GM21529 (cell line): ENCODE measurements around the gene SULT1A2.
"Not testable (repeated sequence)": the region's sequence is repeated elsewhere in the genome, so short reads cannot be mapped to it uniquely, and the experiment has no call there.

Experiments used
- ATAC-seq: cut with Tn5 transposase; IDR thresholded peaks from one replicate; pipeline ENCODE4 v1.9.1; 2021; ENCODE audit not compliant: unreplicated experiment

The SULT1A2 gene

GRCh38 chr16:28609631-28610594 is 13.1 kb upstream of the SULT1A2 start, which contains the start of gene SULT1A1:
Gene SULT1A1 (minus strand): TSS chr16:28610044. CDS start chr16:28608855, 1,189 bp downstream.
- no peak for ATAC-seq

DNA sequence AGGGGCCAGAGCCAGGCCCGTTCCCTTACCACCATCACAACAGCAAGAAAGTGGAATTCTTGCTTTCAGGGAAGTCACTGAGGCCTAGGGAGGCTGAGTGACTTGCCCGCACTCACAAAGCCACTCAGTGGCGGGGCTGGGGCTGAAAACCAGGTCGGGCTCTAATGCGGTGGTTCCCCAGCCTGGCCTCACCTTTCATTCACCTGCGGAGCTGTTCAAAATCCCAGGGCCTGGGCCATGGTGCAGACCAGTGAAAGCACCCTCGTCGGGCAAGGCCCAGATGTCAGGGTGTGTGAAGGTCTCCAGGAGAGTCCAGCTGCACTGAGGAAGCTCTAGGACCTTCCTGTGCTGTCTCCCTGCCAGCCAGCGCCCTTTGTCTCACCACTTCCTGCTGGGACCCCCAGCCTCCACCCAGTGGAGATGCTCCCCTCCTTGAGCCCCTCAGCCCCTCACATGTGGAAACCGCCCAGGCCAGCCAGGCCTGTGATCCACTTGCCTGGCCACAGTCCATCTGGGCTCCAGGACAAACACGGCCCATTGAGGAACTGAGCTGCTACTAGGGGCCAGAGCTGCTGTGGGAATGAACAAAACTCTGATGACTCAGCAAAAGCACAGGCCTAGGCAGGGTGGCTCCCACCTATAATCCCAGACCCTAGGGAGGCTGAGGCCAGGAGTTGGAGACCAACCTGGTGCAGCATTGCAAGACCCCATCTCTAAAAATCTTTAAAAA is 12.2 kb upstream of the SULT1A2 start:
- ATAC-seq: not testable (repeated sequence)

GRCh38 chr16:28608496-28608808 is 11.6 kb upstream of the SULT1A2 start:
- ATAC-seq: not testable (repeated sequence)

GRCh38 chr16:28607681-28608495 is 11.0 kb upstream of the SULT1A2 start:
- not testable (repeated sequence) for ATAC-seq

GRCh38 chr16:28607116-28607623 is 10.3 kb upstream of the SULT1A2 start:
- no peak for ATAC-seq

DNA sequence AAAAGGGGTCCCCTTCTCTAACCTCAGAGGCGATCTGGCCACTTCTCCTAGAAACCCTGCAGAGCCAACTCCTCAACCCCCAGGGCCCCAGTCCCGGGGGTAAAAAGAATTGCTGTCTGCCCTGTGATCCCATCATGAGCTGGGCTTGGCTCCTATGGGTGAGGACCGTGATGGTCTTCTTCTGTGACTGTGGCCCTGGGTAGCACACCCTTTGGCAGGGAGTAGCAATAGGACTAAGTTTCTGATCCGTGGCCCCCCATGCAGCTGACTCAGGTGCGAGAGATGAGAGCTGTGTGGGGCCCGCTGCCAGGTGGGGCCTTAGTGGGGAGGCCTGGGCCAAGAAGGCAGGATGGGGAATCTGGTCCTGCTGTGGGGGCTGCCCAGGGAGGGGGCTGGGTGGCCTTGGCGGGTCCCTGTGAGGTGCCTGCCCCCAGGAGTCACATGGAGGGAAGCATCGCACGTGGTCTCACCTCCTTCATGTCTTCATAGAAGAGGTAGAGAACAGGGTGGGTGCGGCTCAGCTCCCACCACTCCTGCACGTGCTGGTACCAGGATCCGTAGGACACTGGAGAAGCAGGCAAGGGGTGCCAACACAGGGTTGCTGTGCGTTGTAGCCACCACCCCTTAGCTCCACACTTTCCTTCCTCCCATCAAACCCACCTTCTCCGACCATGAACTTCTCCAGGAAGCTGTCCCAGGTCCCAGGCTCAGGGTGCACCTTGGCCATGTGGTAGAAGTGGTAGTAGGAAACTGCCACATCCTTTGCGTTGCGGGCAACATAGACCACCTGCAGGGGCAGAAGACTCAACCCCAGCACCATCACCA is 9.7 kb upstream of the SULT1A2 start:
- no peak for ATAC-seq

DNA sequence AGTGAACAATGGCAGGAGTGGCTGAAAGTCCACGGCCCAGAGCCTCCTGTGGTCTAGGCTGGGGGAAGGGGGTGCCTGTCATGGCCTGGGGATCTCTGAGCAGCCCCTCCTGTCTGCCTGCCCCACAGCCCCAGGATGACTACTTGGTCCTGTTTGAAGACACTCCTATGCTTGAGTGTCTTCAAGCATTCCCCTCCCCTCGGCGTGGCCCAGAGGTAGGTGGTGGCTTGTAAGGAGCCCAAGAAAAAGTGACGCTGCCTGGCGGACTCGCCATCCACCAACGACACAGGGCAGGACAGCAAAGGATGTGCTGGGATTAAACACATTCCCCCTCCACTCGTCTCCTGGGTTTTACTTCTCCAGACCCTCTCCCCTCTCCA is 7.3 kb upstream of the SULT1A2 start:
- no peak for ATAC-seq

DNA sequence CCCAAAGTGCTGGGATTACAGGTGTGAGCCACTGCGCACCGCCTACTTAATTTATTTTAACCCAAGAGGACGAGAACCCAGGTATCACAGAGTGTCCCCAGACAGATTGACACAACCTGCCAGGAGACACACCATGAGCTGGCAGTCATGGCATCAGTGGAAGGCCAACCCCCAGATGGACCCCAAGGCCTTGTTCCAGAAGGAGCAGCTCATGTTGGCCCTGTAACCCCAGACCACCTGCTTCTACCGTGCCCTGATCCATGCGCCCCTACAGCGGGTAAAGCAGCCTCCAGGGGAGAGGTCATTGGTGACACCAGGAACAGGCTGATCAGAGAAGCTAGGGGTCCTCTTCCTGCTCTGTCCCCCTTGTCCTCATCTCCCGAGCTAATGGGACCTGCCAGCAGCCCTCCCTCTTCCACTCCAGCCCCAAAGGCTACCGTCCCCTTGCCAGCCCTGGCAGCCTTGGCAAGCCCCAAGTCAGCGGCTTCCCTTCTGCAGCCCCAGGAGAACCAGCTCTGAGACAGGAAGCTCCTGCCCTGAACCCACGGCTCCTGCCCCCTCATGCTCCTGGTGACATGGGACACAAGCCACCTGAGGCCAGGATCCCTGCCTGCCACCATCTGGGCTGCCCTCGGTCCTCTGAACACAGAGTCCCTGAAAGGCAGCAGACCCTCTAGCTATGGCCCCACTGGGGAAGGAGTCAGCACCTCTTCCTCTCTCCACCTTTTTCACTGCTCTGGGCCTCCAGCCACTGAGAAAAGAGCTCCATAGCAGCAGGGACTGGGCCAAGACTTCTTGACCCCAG is 6.7 kb upstream of the SULT1A2 start:
- no peak for ATAC-seq

GRCh38 chr16:28602529-28602928 is 5.7 kb upstream of the SULT1A2 start:
- no peak for ATAC-seq

DNA sequence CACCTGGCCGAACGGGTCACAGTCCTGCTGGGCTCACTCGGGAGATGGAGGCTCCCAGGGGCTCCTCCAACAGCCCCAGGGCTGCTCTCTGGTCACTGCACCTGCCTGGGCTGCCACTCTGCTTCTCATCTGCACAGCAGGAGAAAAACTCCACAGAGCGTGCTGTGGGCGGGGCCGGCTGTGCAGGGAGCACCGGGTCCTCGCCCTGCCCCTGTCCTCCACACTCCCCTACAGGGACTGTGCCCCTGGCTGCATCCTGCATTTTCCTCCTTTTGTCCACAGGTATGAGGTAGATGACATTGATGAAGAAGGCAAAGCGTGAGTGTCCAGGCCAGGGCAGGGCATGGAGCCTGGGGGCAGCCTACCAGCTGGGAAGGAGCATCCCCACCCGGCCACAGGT is 5.2 kb upstream of the SULT1A2 start:
- not testable (repeated sequence) for ATAC-seq

DNA sequence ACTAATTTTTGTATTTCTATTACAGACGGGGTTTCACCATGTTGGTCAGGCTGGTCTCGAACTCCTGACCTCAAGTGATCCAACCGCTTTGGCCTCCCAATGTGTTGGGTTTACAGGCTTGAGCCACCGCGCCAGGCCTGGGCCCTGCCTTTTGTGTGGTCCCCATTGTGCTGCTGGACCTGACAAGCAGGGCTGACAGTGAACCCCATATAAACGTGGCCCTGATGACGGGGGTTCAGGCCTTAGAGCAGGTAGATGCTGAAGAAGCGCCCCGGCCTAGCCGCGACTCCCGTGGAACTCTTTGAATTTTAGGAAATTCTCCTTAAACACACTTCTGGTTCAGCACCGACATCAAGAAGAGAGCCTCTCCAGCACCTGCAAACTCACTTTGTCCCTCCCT is 4.7 kb upstream of the SULT1A2 start:
- ATAC-seq: not testable (repeated sequence)

- not testable (repeated sequence) for ATAC-seq
These were observed 4.1 kb upstream of the SULT1A2 start for GRCh38 chr16:28600965-28601364.

DNA sequence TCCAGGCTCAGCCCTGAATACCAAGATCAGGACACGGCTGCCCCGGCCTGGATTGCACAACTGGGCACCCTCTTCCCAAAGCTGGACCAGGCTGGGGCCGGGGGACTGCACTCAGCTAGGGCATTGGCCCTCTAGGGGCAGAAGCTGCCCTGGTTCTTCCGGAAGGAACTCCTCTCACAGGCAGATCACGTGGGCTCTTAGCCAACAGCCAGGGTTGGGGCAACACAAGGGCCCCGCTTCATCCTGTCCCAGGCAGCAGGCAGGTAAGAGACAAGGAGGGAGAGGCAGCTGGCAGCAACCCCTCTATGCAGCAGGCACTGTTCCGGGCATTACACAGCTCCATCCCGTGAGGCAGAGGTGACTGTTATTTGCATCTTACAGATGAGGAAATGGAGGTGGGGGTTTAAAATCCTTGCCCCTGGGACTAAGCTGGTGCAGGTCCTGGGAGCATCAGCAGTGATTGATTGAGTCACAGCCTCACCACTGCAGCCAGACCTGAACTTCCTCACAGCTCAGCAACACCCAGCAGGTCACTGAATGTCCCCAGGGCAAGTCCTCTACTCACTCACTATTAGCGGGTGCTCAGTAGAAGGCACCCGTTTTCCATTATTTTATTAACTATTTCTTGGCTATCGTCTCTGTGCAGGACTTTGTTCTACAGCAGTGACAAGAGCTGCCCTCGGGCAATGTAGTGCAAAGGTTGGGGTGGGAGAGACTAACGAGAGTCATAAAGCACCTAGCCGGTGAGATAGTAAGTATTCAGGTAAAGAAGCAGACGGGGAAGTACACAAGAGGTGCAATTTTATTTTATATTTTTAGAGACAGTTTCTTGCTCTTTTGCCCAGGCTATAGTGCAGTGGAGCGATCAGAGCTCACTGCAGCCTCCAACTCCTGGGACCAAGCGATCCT is 2.8 kb upstream of the SULT1A2 start:
- ATAC-seq: peak; percentile 86

DNA sequence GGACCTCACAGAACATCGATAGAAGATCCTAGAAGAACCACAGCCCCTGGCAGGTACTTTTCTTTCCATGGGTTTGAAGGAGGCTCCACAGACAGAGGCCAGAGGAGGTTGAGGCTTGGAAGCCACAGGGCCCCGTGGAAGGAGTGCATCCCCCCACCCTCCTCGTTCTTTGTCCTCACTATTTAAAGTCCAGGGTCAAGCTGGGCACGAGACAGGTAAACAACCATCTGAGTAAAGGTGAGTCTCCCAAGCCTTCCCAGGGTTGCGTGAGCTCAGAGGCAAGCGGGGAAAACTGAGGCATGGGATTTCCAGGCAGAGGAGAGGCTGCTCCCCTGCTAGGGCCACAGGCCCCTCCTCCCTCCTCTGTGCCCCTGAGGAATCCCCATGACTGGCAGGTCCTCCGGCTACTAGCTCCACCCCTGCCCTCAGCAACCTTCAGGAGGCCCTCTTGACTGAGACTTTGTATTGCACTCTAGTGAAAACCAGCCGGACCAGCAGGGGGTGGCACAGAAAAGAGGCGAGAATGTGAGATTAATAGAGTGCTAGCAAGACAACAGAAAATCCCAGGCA is 927 bp upstream of the SULT1A2 start:
- ATAC-seq: no peak

DNA sequence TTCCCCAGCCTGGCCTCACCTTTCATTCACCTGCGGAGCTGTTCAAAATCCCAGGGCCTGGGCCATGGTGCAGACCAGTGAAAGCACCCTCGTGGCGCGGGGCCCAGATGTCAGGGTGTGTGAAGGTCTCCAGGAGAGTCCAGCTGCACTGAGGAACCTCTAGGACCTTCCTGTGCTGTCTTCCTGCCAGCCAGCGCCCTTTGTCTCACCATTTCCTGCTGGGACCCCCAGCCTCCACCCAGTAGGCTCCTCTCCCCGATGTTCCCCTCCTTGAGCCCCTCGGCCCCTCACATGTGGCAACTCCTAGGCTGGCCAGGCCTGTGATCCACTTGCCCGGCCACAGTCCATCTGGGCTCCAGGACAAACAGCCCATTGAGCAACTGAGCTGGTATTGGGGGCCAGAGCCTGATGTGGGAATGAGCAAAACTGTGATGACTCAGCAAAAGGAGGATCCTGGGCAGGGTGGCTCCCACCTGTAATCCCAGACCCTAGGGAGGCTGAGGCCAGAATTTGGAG is 677 bp downstream of the SULT1A2 start:
- ATAC-seq: no peak

GRCh38 chr16:28595451-28595850 is 1.4 kb downstream of the SULT1A2 start:
- ATAC-seq: not testable (repeated sequence)

- ATAC-seq: no peak
These were observed 3.8 kb downstream of the SULT1A2 start for GRCh38 chr16:28592979-28593553.
